Natural killer cell treated with Interleukin-12 subunit alpha and Interleukin-12 subunit beta and Interleukin-15 and Interleukin-18, amount 100 ng/mL, for 72 hours (primary cell): ENCODE results near the gene PACSIN2. TPM values are rescaled to one million over a fixed set of nuclear protein-coding genes. Genes with fewer than 3 reads are reported as not detected.
A peak's percentile ranks its signal among the peaks of the same experiment; 100 is the strongest.

Experiments used
- ATAC-seq, 2 donors: fragments of 150-1000 bp; cut with Tn5 transposase in 1 of 2; sonication (Bioruptor Pico), chemical (Tn5 transposase) in 1 of 2; 2 replicates each; pipeline ENCODE4 v1.10.0; 2021
- DNase-seq: peaks from one replicate; pipeline ENCODE4 v3.0.0; 2022; ENCODE audit warnings: low spot score
- H3K27ac Mint-ChIP-seq, 2 donors: 1 replicate in 1 of 2; 2 replicates in 1 of 2; pipeline ENCODE4 v1.8.0; 2022; ENCODE audit warnings: mixed read lengths in 2 of 2, mild to moderate bottlenecking in 1 of 2, moderate library complexity in 1 of 2
- H3K27me3 Mint-ChIP-seq, 2 donors: 1 replicate in 1 of 2; 2 replicates in 1 of 2; pipeline ENCODE4 v1.8.0; 2022; ENCODE audit warnings: mixed read lengths in 2 of 2
- H3K36me3 Mint-ChIP-seq: one replicate; pipeline ENCODE4 v1.8.0; 2022; ENCODE audit warnings: mixed read lengths
- H3K4me1 Mint-ChIP-seq, 2 donors: 1 replicate in 1 of 2; 2 replicates in 1 of 2; pipeline ENCODE4 v1.8.0; 2022; ENCODE audit warnings: low read depth in 2 of 2, mixed read lengths in 2 of 2, mild to moderate bottlenecking in 1 of 2
- H3K4me3 Mint-ChIP-seq: one replicate; pipeline ENCODE4 v1.8.0; 2022; ENCODE audit warnings: mixed read lengths
- H3K9me3 Mint-ChIP-seq: 2 replicates; pipeline ENCODE4 v1.8.0; 2022; ENCODE audit warnings: mixed read lengths
- total RNA-seq, 2 donors: library from RNA; stranded (reverse); gene quantifications; one replicate each; pipeline ENCODE4 v1.2.3, GENCODE V29; 2022

The PACSIN2 gene
- 10 to 100 TPM; 34.5 to 64.0 TPM for total RNA-seq

DNA sequence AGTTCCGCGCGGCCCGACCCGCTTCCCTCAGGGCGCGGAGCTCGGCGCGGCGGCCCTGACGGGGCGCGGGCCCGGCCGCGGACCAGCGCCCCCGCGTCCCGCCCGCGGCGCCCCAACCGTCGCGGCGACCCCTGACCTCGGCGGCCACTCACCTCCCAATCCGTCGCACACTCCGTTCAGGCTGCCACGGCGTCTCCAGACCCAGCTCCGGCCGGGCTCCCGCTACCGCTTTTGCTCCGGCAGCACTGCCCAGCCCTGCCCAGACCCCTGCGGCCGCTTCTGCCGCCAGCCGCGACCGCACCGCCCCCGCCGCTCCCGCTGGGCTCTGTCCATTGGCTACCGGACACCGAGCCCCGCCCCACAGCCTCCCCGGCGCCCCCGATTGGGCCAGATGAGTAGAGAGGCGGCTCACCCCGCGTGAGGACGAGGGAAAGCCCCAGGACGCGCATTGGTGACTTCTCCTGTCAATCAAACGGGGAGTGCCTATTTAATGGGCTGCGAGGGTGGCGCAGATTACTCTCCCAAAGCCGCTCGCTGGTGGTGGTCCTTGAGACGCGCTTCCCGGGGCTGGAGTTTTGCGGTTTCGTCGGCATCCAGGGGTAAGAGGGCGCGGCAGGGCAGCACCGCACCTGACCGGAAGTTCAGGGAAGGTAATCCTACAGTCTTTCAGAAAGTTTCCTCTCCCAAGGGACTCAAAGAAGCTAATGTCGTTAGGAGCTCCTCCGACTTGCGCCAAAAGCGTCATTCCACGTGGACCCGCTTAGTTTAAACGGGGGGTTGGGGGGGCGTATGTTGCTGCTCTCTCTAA, at the start of gene PACSIN2:
Gene PACSIN2 (minus strand): TSS at position 281 of the 808 bp plus-strand sequence. CDS start 103,069 bp downstream, outside the sequence.
- peak within 1 kb of the TSS; percentile 66 to 84 for H3K27ac Mint-ChIP-seq
- ATAC-seq (peak; percentile 99 to 100), DNase-seq (peak; percentile 100)
- H3K27me3 Mint-ChIP-seq = no peaks in the 10 kb centered on the region
- H3K4me1 Mint-ChIP-seq = peaks cover 14 to 28% of the 10 kb centered on the region in 2 donors
- peak within 1 kb of the TSS; percentile 96 for H3K4me3 Mint-ChIP-seq
- no peaks in the 10 kb centered on the region for H3K36me3 Mint-ChIP-seq
- no peaks in the 10 kb centered on the region for H3K9me3 Mint-ChIP-seq

- H3K4me1 Mint-ChIP-seq = no peaks in the 10 kb centered on the region
- no peaks in the 10 kb centered on the region for H3K27me3 Mint-ChIP-seq
- no peak overlapping the region for H3K27ac Mint-ChIP-seq
- H3K36me3 Mint-ChIP-seq = no peaks in the 10 kb centered on the region
- H3K4me3 Mint-ChIP-seq = no peak overlapping the region
- no peak for DNase-seq
- ATAC-seq = no peak
- H3K9me3 Mint-ChIP-seq = no peaks in the 10 kb centered on the region
Observed at GRCh38 chr22:43060183-43060582, 45.2 kb upstream of the PACSIN2 start.

DNA sequence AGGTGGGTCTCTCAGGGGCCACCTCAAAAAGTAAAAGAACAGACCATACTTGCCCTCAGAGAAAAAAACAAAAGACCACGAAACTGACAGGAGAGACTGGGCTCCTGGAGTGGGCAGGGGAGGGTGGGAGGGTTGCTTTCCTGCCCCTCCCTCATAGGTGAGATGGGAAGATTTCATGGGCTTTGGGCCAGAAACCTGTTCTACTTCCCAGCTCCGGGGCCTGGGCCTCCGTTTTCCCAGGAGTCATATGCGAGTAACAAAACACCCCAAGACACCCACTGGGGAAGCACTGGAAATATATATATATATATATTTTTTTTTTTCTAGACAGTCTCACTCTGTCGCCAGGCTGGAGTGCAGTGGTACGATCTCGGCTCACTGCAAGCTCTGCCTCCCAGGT, 42.7 kb upstream of the PACSIN2 start:
- Mint-ChIP-seq H3K27me3 (no peaks in the 10 kb centered on the region), H3K27ac (no peak overlapping the region), H3K4me3 (no peak overlapping the region), H3K9me3 (no peaks in the 10 kb centered on the region), H3K4me1 (no peaks in the 10 kb centered on the region), H3K36me3 (no peaks in the 10 kb centered on the region)
- DNase-seq (no peak), ATAC-seq (no peak)

- H3K36me3 Mint-ChIP-seq = no peaks in the 10 kb centered on the region
- DNase-seq (no peak), ATAC-seq (no peak)
- H3K27me3 Mint-ChIP-seq = no peaks in the 10 kb centered on the region
- no peak overlapping the region for H3K4me3 Mint-ChIP-seq
- no peaks in the 10 kb centered on the region for H3K9me3 Mint-ChIP-seq
- H3K4me1 Mint-ChIP-seq = no peaks in the 10 kb centered on the region
- H3K27ac Mint-ChIP-seq = no peak overlapping the region
Observed at GRCh38 chr22:43053176-43053575, 38.2 kb upstream of the PACSIN2 start.

GRCh38 chr22:43050995-43051394, 36.0 kb upstream of the PACSIN2 start:
- H3K36me3 Mint-ChIP-seq = no peaks in the 10 kb centered on the region
- no peaks in the 10 kb centered on the region for H3K9me3 Mint-ChIP-seq
- ATAC-seq (peak in 1 of 2 donors; percentile 6), DNase-seq (no peak)
- H3K27me3 Mint-ChIP-seq = no peaks in the 10 kb centered on the region
- H3K4me1 Mint-ChIP-seq = no peaks in the 10 kb centered on the region
- H3K4me3 Mint-ChIP-seq = no peak overlapping the region
- H3K27ac Mint-ChIP-seq = no peak overlapping the region

- H3K4me3 Mint-ChIP-seq = no peak overlapping the region
- no peak for ATAC-seq
Observed at GRCh38 chr22:43047605-43048004, 32.7 kb upstream of the PACSIN2 start.

DNA sequence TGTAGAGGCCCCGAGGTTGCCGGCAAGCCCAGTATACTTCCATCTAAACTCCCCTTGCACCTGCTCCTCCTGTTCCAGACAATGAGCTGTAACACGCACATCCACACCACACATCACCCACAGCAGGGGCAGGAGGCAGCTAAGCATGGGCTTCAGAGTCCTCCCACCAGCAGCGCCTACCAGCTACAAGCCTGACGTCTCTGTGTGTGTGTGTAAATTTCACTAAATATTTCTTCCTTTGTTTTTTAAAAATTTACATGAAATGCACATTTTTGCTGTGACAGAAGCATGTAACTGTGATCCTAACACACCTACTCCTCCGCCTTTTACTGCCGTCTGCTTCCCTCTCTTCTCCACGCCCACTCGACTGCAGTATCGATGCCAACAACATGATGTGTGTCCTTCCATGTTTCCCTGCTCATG, 29.4 kb upstream of the PACSIN2 start:
- no peak overlapping the region for H3K27ac Mint-ChIP-seq
- ATAC-seq = no peak

More at GRCh38 chr22:43047605-43048004, 32.7 kb upstream of the PACSIN2 start:
- Mint-ChIP-seq H3K9me3 (no peaks in the 10 kb centered on the region), H3K27ac (no peak overlapping the region), H3K36me3 (no peaks in the 10 kb centered on the region), H3K4me1 (peaks cover 0 to 7% of the 10 kb centered on the region in 2 donors), H3K27me3 (no peaks in the 10 kb centered on the region)
- DNase-seq = no peak

GRCh38 chr22:43042101-43042780, 27.3 kb upstream of the PACSIN2 start:
- DNase-seq (no peak), ATAC-seq (no peak)
- no peaks in the 10 kb centered on the region for H3K36me3 Mint-ChIP-seq
- H3K27me3 Mint-ChIP-seq = no peaks in the 10 kb centered on the region
- peaks cover 0 to 7% of the 10 kb centered on the region in 2 donors for H3K4me1 Mint-ChIP-seq
- no peak overlapping the region for H3K4me3 Mint-ChIP-seq
- no peaks in the 10 kb centered on the region for H3K9me3 Mint-ChIP-seq
- H3K27ac Mint-ChIP-seq = no peak overlapping the region

More for the DNA sequence above, 29.4 kb upstream of the PACSIN2 start:
- Mint-ChIP-seq H3K27me3 (no peaks in the 10 kb centered on the region), H3K9me3 (no peaks in the 10 kb centered on the region), H3K4me3 (no peak overlapping the region), H3K36me3 (no peaks in the 10 kb centered on the region), H3K4me1 (peaks cover 0 to 7% of the 10 kb centered on the region in 2 donors)
- no peak for DNase-seq

DNA sequence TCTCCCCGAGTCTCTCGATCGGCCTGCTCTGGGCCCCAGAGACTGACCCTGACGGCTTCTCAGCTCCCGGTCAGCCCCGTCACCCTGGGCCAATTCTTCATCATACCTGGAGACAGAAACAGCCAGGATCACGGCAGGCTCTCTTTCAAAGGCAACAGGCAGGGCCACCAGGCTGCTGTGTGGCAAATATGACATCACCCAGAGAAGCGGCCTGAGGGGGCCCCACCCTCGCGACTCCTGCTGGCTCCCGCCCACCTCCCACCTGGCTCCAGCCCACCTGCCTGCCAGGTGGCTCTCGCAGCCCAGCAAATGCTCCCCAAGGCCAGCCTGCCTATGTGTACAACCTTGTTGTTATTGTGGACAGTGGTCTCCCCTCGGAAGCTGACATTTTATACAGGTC, 24.9 kb upstream of the PACSIN2 start:
- H3K4me1 Mint-ChIP-seq = peaks cover 0 to 7% of the 10 kb centered on the region in 2 donors
- no peaks in the 10 kb centered on the region for H3K27me3 Mint-ChIP-seq
- no peaks in the 10 kb centered on the region for H3K9me3 Mint-ChIP-seq
- no peak overlapping the region for H3K27ac Mint-ChIP-seq
- no peak for DNase-seq
- no peak for ATAC-seq
- H3K4me3 Mint-ChIP-seq = no peak overlapping the region
- H3K36me3 Mint-ChIP-seq = no peaks in the 10 kb centered on the region

DNA sequence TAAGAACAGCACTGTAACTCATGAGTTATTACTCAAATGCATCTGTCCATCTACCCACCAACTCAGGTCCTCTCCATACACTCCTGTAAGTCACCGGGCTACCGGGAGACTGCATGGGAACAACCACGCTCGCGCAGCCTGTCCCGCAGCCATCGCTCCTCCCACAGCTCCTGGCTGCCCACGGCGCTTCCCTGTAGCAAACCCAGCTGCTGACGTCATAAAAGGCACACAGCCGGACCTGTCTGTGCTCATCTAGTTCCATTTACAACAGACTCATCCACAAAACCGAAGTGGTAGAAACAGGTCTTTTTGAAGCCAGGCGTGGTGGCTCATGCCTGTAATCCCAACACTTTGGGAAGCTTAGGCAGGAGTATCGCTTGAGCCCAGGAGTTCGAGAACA, 23.4 kb upstream of the PACSIN2 start:
- Mint-ChIP-seq H3K4me1 (peaks cover 0 to 4% of the 10 kb centered on the region in 2 donors), H3K27ac (no peak overlapping the region), H3K27me3 (no peaks in the 10 kb centered on the region), H3K36me3 (no peaks in the 10 kb centered on the region), H3K9me3 (no peaks in the 10 kb centered on the region), H3K4me3 (no peak overlapping the region)
- DNase-seq (no peak), ATAC-seq (no peak)

- Mint-ChIP-seq H3K36me3 (no peaks in the 10 kb centered on the region), H3K4me1 (peaks cover 0 to 3% of the 10 kb centered on the region in 2 donors), H3K27ac (no peak overlapping the region), H3K9me3 (no peaks in the 10 kb centered on the region), H3K4me3 (no peak overlapping the region), H3K27me3 (no peaks in the 10 kb centered on the region)
- ATAC-seq (no peak), DNase-seq (no peak)
Observed at GRCh38 chr22:43036282-43036829, 21.4 kb upstream of the PACSIN2 start.

GRCh38 chr22:43035250-43035649, 20.3 kb upstream of the PACSIN2 start:
- DNase-seq (no peak), ATAC-seq (no peak)
- no peak overlapping the region for H3K27ac Mint-ChIP-seq
- H3K36me3 Mint-ChIP-seq = no peaks in the 10 kb centered on the region
- H3K9me3 Mint-ChIP-seq = no peaks in the 10 kb centered on the region
- no peaks in the 10 kb centered on the region for H3K27me3 Mint-ChIP-seq
- H3K4me1 Mint-ChIP-seq = peaks cover 0 to 3% of the 10 kb centered on the region in 2 donors
- H3K4me3 Mint-ChIP-seq = no peak overlapping the region

- no peaks in the 10 kb centered on the region for H3K9me3 Mint-ChIP-seq
- DNase-seq (no peak), ATAC-seq (no peak)
Observed at GRCh38 chr22:43031617-43032016, 16.7 kb upstream of the PACSIN2 start.

GRCh38 chr22:43018615-43019014, 3.7 kb upstream of the PACSIN2 start:
- no peak overlapping the region for H3K4me3 Mint-ChIP-seq
- ATAC-seq = no peak
- H3K9me3 Mint-ChIP-seq = no peaks in the 10 kb centered on the region
- no peaks in the 10 kb centered on the region for H3K36me3 Mint-ChIP-seq
- H3K4me1 Mint-ChIP-seq = peaks cover 8 to 16% of the 10 kb centered on the region in 2 donors
- no peak overlapping the region for H3K27ac Mint-ChIP-seq
- no peaks in the 10 kb centered on the region for H3K27me3 Mint-ChIP-seq
- DNase-seq = no peak

More at GRCh38 chr22:43031617-43032016, 16.7 kb upstream of the PACSIN2 start:
- Mint-ChIP-seq H3K36me3 (no peaks in the 10 kb centered on the region), H3K4me3 (no peak overlapping the region), H3K27me3 (no peaks in the 10 kb centered on the region), H3K4me1 (peaks cover 0 to 3% of the 10 kb centered on the region in 2 donors), H3K27ac (no peak overlapping the region)
